PFSK-1 (cell line): ENCODE results near the gene HSD17B7.

ENCODE experiments used
- POLR2AphosphoS5 ChIP-seq: IDR thresholded peaks from 2 replicates; pipeline ENCODE4 v1.6.1; 2012; ENCODE audit warnings: low read depth, mild to moderate bottlenecking, control low read depth, low read length, moderate library complexity
- REST ChIP-seq, 2 experiments: IDR thresholded peaks; 2 replicates each; pipeline versions ENCODE4 v1.6.1 to v1.8.0; 2011 to 2012; ENCODE audit warnings: low read depth in 2 of 2, low read length in 2 of 2, control low read depth in 1 of 2, inconsistent platforms in 1 of 2, mild to moderate bottlenecking in 1 of 2, moderate library complexity in 1 of 2; ENCODE audit not compliant: insufficient read depth in 1 of 2

- TF ChIP-seq REST (IDR thresholded peaks at IDR 0.05; ENCODE audit: insufficient read depth in 1 of 2, low read depth in 2 of 2, low read length in 2 of 2) (no peak), POLR2AphosphoS5 (no peak)
Measured at GRCh38 chr1:162822391-162823200, 32.1 kb downstream of the HSD17B7 start.
